Activated CD4-positive, alpha-beta T cell treated with anti-CD3 and anti-CD28 coated beads, Interleukin-2, Interleukin-6, amounts not matched to agents 100 ng/mL and 50 ng/mL, durations not matched to agents 16 hours and 8 hours (primary cell): ENCODE results near the gene MTSS2.

Experiments
- DNase-seq: peaks from one replicate; pipeline ENCODE4 v3.0.0-alpha.2; 2020

MTSS2 gene

GRCh38 chr16:70713824-70714223 is 28.0 kb upstream of the MTSS2 start:
- DNase-seq: no peak

GRCh38 chr16:70713342-70713741 is 27.5 kb upstream of the MTSS2 start:
- DNase-seq: no peak

- no peak for DNase-seq
Measured at GRCh38 chr16:70712942-70713341, 27.1 kb upstream of the MTSS2 start.

GRCh38 chr16:70712359-70712758 is 26.5 kb upstream of the MTSS2 start:
- DNase-seq: no peak

GRCh38 chr16:70711211-70712031 is 25.6 kb upstream of the MTSS2 start:
- no peak for DNase-seq

GRCh38 chr16:70710422-70711210 is 24.8 kb upstream of the MTSS2 start:
- DNase-seq: no peak

GRCh38 chr16:70709942-70710341 is 24.1 kb upstream of the MTSS2 start:
- no peak for DNase-seq

GRCh38 chr16:70709457-70709856 is 23.6 kb upstream of the MTSS2 start:
- DNase-seq: no peak

- DNase-seq: no peak
Measured at GRCh38 chr16:70708366-70709246, 22.8 kb upstream of the MTSS2 start.

- no peak for DNase-seq
Measured at GRCh38 chr16:70706948-70707465, 21.2 kb upstream of the MTSS2 start.

GRCh38 chr16:70705056-70705455 is 19.2 kb upstream of the MTSS2 start:
- no peak for DNase-seq

- no peak for DNase-seq
Measured at GRCh38 chr16:70704586-70704985, 18.7 kb upstream of the MTSS2 start.

- no peak for DNase-seq
Measured at GRCh38 chr16:70703835-70704381, 18.1 kb upstream of the MTSS2 start.

GRCh38 chr16:70703041-70703834 is 17.4 kb upstream of the MTSS2 start:
- DNase-seq: no peak

- no peak for DNase-seq
Measured at GRCh38 chr16:70702624-70703023, 16.8 kb upstream of the MTSS2 start.

- no peak for DNase-seq
Measured at GRCh38 chr16:70701998-70702397, 16.1 kb upstream of the MTSS2 start.

GRCh38 chr16:70701596-70701995 is 15.7 kb upstream of the MTSS2 start:
- DNase-seq: no peak

- no peak for DNase-seq
Measured at GRCh38 chr16:70701036-70701435, 15.2 kb upstream of the MTSS2 start.

GRCh38 chr16:70700101-70701020 is 14.5 kb upstream of the MTSS2 start:
- DNase-seq: no peak

GRCh38 chr16:70699696-70700095 is 13.8 kb upstream of the MTSS2 start:
- DNase-seq: no peak

GRCh38 chr16:70698901-70699300 is 13.0 kb upstream of the MTSS2 start:
- no peak for DNase-seq
